ENCODE measurements around the gene RGS14. TPM values are rescaled to one million over a fixed set of nuclear protein-coding genes. Genes with fewer than 3 reads are reported as not detected.
"Not testable (repeated sequence)": the region's sequence is repeated elsewhere in the genome, so short reads cannot be mapped to it uniquely, and the experiment has no call there.

The RGS14 gene
- total RNA-seq, 1 experiment from 2014 or later, result 29.8 TPM

DNA sequence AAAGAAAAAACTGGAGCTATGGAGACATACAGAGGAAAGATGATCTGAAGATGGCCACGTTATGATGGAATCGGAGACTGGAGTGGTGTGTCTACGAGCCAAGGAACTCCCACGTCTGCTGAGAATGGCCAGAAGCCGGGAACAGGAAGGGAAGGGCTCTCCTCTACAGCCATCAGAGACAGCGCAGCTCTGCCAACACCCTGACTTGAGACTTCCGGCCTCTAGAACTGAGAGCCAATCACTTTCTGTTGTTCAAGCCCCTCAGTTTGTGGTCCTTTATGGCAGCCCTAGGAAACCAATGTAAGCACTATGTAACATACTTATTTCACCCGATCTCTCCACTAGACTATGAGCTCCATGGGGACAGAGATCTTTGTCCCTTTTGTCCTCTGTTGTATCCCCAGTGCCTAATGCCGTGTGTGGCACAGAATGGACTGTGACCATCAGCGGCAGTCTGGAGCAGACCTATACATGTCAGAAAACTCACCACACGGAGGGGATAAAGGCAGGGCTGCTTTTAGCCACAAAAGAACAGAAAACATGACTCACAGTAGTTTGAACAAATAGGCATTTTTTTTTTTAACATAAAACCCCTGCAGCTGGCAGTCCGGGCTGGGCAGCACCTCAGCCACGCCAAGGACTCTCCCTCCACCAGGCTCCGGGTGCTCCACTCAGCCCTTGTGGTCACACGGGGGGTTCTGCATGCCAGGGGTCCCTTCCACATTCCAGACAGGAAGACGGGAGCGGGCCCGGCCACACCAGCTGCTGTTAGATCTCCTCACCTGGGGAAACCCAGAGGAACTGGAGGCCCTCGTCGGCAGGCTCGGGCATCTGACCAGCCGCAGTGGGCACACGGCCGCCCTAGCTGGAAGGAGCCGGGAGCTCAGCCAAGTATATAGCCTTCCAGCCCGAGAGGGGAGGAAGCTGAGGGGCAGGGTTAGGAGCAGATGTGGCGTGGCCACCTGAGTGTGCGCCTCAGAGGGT is 29.9 kb upstream of the RGS14 start:
- peak; percentile 87 for DNase-seq (ENCODE audit: low read depth)

DNA sequence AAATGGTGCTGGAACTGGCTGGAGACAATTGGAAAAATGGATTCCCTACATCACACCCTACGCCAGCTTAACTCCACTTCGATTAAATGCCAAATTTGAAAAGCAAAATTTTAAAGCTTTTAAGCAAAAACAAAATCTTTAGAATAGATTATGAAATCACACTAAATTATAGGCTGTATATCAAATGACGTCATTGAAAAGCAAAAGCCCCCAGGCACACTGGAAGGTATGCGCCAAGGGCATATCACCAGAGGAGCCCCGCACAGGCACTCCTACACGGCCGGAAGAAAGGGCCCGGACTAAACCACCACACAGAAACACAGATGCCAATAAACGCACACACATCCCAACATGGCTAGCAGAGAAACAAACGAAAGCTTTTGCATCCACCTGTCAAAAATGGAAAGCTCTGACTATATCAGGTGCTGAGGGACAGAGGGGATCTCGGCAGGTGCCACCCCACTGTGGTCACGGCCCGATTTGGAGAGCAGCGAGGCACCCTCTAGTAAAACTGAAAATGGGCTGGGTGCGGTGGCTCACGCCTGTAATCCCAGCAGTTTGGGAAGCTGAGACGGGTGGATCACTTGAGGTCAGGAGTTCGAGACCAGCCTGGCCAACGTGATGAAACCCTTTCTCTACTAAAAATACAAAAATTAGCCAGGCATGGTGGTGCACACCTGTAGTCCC is 29.0 kb upstream of the RGS14 start:
- no peak for DNase-seq (ENCODE audit: low read depth)

DNA sequence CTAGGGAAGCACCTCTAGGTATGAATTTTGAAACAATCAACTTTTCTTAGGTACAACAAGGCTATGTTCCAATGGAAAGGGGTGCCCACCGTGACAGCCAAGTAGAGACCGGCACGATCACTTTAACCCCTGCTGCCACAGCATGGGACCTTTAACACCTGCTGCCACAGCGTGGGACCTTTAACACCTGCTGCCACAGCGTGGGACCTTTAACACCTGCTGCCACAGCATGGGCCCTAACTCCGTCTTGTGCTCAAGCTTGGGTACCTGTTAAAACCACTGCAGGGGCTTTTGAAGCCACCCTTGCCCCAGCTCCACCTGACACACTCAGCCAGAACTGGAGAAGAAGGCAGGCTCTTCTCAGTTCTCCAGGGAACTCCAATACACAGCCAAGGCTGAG is 27.8 kb upstream of the RGS14 start:
- no peak for DNase-seq (ENCODE audit: low read depth)

DNA sequence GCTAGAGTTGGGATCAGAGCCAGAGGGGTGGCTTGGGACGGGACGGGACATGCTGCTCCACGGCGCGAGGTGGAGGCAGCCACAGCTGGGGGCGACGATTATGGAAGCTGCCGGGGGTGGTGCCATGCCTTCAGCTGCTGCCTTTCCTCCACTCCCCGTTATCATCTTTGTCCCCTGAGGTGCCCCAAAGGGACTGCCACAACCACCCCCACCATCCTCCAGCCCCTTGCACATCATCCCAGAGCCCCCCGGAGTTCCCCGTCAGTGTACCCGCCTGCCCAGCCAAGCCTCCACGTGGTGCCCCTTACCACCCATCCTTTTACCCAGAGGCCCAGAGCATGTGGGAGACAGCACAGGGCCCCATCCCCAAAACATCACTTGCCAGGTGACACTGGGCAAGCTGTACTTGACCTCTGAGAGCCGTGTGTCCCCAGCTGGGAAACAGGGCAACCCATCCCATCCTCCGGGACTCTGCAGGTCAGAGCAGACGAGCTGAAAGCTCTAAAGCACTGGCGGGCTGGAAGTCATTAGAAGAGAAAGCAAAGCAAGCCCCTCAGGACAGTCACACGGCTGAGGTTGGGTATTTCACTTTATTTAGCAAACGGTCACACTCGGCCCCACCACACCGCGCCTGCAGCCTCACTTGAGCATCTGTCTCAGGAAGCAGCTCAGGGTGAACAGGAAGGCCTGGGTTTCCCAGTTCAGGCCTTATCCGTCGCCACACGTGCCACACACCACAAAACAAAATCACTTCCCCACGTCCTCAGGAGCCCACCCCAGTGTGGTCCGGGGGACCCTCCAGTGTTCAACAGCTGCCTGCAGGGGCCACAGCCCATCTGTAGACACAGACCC is 26.5 kb upstream of the RGS14 start:
- DNase-seq (ENCODE audit: low read depth), result no peak

DNA sequence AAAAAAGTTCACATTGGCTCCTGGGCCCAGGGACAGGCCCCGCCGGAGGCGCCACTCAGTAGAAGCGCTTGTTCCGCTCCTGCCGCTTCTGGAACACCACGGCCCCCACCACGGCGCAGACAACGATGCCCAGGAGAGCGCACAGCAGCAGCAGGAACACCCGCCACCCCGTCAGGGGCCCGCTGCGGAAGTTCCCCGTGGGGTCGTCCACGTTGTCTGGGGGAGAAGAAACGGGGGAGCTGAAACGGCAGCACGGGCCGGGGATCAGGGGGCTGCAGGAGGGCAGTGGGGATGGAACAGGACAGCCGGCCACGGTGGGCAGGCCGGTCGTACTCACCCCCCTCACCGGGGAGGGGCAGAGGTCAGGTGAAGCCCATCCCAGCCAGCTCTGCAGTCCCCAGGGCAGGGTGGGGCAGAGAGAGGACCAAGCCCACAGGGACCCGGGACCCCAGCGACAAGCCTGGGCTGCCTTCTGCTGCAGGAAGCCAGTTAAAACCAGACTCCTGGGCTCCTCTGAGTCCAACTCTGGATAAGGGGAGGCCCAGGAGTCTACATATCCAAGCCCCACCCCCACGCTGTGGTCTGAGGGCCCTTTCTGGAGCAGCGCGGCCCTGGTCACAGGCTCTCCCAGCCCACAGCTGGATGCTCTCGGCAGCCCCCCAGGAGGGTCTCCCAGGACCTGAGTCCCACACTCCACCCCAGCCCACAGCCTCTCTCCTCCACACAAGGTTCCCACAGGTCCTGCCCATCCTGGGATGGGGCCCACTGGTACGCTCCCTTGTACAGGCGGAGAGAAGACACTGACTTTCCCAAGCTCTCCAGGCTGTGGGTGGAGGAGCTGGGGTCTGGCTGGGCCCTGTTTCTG is 25.5 kb upstream of the RGS14 start:
- no peak for DNase-seq (ENCODE audit: low read depth)

DNA sequence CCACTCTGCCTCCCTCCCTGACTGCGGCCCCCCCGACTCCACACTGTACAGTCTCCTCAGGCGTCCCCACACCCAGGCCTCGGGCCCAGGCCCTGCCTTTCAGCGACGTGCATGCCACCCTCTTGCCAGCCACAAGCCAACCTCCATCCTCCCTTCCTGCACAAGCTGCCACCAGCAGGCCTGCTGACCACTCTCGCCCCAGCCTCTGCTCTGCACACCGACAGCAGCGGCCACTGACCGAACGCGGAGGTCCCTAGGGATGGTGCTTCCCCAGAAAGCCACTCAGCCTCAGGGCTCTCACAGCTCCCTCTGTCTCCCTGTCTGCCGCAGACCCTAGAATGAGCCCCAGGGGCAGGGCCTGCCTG is 24.8 kb upstream of the RGS14 start:
- DNase-seq (ENCODE audit: low read depth), result no peak

DNA sequence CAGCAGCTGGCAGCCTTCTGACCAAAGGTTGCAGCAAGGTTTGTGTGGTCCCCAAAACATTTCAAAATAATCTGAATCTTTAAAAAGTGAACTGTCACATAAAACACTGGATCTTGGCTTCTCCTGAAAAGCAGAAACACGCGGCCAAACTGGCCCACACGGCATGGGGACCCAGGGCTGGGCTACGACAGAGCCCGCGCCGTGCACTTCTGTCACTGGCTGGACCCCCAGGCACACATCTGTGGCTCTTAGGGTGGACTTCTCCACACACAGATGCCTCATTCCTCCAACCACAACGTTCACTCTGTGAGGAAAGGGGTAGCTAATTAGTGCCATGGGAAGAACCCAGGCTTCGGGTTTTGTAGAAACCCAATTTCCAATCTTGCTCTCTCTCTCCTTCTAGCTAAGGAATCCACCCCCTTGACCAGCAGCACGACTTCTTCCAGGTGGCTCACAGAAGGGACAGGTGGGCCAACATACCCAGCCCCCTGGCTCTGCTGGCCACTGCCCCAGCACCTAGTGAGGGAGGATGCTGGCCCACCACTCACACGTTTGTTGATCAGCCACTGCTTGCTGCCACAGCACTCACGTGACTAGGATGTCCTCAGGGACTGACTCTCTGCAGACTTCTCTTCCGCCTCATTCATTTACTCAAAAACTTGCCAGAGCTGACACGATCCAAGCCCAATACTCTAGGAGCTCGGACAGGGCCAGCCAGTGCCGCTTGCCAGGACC is 24.1 kb upstream of the RGS14 start:
- DNase-seq (ENCODE audit: low read depth), result no peak

DNA sequence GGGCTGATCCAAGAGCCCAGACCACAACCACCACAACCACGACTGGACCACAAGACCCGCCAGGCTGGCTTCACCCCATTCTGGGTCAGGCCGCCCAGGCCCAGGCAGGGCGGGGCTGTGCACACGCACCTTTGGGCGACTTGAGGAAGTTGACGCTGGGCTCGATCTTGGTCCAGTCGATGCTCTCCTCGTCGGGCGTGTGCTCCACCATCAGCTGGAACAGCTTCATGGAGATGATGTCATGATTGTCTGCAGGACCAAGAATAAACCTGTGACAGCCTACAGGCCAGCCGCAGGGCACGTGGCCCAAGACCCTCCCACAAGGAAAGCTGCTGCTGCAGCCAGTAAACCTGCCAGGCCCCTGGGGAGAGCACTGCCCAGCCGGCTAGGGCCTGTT is 23.6 kb upstream of the RGS14 start:
- DNase-seq (ENCODE audit: low read depth), result no peak

DNA sequence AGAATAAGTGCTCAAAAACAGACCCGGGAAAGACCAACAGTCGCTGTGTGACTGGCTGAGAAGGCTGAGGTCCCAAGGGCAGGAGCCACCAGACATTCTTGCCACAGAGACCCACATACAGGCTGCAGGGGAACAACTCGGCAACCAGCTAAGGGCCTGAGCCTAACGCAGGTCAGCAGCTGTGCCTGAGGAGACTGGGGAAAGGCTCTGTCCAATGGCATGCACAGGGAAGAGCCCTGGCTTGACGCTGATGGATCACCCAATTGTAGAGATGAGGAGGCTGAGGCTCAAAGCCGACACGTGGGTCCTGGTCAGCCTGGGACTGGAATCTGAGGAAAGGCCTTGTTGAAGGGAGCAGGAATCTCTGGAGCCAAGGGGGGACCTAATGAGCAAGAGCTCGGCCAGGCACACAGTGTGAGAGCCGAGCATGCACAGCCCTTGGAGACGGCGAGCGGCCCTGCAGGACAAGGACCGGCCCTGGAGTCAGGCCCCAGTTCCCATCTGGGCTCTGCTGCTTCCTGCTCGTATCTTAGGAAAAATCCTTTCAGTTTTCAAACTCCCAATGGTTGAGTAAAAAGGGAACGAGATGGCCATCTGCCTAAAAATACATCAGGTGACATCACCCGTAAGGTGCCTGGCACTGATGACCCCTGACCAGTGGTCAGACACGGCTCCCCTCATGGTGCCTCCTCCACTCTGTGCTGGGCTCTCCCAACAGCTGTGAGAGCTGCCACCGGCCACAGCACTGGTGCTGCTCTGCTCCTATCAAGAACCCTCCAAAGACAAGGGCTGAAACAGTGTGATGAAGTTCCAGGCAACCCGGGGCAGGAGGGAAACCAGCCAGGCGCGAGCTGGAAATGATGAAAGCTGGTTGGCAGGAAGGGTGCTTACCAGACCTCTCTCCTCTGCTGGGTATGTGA is 22.7 kb upstream of the RGS14 start:
- no peak for DNase-seq (ENCODE audit: low read depth)

DNA sequence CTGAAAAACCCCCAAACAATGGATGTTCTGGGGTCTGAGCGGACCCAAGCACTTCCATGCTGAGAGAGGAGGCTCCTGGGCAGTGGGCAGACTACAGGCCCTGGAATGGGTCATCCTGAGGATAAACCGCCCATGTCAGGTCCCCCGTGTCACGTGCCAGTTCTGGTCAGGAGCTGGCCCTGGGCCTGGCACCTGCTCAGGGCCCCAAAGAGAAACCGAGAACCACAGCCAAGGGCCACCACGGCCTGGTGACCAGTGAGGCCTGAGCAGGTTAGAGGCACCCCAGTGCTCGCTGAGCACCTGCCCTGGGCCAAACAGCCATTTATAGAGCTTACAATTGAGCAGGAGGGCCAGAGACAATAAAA is 22.0 kb upstream of the RGS14 start:
- no peak for DNase-seq (ENCODE audit: low read depth)

DNA sequence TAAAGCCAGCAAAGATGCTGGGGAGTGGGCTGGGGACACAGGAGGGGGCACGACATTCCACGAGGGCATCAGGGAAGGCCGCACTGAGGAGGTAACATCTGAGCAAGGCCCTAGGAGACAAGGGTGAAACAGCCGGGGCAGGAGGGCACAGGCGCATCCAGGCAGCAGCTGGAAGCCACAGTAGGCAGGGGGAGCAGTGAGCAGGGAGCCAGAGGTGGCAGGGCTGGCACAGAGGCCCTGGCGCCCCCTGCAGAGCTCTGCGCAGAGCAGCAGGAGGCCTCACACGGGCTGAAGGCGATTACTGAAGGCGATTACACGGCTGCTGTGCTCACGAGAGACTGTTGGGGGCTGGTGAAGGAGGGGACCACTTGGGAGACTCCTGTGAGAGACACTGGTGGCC is 21.6 kb upstream of the RGS14 start:
- peak; percentile 49 for DNase-seq (ENCODE audit: low read depth)

DNA sequence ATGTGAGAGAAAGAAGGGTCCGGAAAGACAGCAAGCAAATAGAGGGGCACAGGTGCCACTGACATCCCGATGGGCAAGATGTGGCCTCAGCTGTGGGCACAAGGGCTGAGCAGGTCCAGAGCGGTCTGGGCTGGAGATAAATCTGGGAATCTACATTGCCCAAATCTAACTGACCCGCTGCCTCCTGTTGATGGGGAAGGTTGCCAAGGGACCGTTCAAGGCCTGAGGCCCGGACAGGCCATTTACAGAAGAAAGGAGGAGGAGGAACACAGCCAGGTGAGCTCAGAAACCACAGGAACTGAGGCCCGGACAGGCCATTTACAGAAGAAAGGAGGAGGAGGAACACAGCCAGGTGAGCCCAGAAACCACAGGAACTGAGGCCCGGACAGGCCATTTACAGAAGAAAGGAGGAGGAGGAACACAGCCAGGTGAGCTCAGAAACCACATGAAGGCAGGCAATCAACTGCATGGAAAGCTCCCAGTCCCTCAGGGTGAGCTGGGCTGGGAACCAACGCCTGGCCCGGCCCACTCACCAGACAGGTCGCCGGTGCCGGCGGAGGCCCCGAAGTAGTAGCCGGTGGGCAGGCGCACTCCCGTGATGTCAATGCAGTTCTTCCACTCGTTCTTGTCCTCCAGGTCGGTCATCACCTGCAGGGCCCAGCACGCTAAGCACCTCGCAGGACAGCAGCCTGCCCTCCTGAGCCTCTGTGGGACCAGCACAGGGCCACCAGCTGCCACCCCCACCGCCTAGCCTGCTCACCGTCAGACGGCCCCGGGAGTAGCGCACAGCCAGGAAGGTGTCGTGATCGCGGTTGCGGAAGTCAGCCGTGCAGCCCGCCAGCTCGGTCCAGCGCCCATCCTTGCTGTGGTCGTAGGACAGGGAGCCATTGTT is 20.9 kb upstream of the RGS14 start:
- DNase-seq (ENCODE audit: low read depth), result no peak

DNA sequence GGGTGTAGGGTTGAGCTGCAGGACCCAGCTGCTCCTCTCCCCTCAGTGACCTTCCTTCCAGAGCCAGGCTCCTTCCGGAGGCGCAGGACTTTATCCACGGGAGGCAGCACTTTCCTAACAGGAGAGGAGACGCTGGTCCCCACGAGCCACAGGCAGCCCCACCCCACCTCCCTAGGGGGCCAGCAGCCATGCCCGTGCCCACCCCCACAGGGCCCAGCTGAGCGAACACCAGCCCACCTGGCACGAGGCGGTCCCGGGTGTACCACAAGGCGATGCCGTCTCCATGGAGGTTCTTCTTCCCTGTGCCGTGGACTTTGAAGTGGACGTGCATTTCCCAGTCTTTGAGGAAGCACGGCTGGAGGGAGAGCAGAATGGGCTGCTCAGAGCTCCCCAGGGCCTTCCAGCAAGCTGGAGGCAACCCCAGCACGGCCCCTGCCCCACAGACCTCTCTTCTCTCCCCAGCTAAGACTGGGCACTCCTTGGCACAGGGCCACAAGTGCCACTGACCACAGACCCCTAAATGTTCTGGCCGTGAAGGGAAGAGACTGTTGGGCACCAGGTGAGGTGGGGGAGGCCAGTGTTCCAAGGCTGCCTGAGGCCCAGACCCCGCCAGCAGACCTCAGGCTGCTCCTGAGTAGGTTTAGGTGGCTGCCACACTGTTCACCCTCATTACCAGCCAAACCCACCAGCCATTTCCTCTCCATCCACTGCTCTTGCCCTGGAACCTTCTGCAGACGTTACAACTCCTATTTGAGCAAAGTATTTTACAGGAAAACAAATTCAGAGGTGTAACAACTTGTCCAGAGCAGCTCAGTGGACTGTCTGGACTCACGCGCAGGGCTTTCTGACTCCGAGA is 19.2 kb upstream of the RGS14 start:
- no peak for DNase-seq (ENCODE audit: low read depth)

DNA sequence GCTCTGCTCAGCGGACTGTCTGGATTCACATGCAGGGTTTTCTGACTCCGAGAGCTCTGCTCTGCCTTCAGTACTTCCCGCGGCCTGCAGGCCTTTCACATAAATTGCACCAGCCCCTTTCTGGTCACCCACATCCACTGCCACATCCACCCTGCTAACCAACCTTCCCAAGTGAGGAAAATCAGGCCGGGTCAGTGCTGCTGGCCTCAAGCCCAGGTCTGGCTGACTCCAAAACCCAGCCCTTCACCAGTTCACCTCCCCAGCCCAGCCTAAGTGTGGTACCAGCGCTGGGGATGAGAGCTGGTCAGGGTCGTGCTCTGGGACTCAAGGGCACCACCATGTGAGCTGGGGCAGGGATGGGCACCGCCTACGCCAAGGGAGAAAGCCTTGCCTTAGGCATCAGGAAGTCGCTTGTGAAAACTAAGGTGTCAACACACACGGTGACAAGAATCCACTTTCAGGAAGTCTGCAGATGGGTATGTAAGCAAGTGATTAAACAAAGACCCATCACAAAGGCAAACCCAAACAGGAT is 18.6 kb upstream of the RGS14 start:
- DNase-seq (ENCODE audit: low read depth), result no peak

DNA sequence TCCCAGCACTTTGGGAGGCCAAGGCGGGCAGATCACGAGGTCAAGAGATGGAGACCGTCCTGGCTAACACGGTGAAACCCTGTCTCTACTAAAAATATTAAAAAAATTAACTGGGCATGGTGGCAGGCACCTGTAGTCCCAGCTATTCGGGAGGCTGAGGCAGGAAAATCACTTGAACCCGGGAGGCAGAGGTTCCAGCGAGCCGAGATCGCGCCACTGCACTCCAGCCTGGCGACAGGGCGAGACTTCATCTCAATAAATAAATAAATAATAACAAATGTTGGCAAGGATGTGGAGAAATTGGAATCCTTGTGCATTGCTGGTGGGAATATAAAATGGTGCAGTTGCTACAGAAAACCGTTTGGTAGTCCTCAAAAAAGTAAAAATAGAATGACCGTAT is 14.7 kb upstream of the RGS14 start:
- DNase-seq (ENCODE audit: low read depth), result not testable (repeated sequence)

DNA sequence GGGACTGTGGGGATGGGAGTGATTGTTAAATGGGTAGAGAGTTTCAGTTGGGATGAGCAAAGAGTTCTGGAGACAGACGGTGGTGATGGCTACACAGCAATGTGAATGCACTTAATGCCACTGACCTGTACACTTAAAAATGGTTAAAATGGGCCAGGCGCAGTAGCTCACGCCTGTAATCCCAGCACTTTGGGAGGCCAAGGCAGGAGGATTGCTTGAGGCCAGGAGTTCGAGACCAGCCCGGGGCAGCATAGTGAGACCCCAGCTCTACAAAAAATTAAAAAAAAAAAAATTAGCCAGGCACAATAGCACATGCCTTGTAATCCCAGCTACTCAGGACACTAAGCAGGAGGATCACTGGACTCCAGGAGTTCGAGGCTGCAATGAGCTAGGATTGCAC is 13.9 kb upstream of the RGS14 start:
- DNase-seq (ENCODE audit: low read depth), result no peak

DNA sequence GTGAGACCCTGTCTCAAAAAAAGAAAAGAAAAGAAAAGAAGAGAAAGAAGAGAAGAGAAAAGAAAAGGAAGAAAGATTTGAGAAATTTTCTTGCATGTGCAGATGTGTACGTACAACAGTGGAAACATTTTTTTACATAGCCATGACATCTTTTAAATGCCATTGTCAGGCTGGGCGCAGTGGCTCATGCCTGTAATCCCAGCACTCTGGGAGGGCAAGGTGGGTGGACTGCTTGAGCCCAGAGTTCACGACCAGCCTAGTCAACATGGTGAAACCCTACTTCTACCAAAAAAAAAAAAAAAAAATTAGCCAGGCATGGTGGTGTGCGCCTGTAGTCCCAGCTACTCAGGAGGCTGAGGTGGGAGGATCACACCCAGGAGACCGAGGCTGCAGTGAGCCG is 12.8 kb upstream of the RGS14 start:
- DNase-seq (ENCODE audit: low read depth), result no peak

All from HT1080 (cell line).